ENCODE data around the gene PRX.
"Not testable (repeated sequence)": the region's sequence is repeated elsewhere in the genome, so short reads cannot be mapped to it uniquely, and the experiment has no call there.

PRX gene, protein sequence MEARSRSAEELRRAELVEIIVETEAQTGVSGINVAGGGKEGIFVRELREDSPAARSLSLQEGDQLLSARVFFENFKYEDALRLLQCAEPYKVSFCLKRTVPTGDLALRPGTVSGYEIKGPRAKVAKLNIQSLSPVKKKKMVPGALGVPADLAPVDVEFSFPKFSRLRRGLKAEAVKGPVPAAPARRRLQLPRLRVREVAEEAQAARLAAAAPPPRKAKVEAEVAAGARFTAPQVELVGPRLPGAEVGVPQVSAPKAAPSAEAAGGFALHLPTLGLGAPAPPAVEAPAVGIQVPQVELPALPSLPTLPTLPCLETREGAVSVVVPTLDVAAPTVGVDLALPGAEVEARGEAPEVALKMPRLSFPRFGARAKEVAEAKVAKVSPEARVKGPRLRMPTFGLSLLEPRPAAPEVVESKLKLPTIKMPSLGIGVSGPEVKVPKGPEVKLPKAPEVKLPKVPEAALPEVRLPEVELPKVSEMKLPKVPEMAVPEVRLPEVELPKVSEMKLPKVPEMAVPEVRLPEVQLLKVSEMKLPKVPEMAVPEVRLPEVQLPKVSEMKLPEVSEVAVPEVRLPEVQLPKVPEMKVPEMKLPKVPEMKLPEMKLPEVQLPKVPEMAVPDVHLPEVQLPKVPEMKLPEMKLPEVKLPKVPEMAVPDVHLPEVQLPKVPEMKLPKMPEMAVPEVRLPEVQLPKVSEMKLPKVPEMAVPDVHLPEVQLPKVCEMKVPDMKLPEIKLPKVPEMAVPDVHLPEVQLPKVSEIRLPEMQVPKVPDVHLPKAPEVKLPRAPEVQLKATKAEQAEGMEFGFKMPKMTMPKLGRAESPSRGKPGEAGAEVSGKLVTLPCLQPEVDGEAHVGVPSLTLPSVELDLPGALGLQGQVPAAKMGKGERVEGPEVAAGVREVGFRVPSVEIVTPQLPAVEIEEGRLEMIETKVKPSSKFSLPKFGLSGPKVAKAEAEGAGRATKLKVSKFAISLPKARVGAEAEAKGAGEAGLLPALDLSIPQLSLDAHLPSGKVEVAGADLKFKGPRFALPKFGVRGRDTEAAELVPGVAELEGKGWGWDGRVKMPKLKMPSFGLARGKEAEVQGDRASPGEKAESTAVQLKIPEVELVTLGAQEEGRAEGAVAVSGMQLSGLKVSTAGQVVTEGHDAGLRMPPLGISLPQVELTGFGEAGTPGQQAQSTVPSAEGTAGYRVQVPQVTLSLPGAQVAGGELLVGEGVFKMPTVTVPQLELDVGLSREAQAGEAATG (N-terminal part only)

DNA sequence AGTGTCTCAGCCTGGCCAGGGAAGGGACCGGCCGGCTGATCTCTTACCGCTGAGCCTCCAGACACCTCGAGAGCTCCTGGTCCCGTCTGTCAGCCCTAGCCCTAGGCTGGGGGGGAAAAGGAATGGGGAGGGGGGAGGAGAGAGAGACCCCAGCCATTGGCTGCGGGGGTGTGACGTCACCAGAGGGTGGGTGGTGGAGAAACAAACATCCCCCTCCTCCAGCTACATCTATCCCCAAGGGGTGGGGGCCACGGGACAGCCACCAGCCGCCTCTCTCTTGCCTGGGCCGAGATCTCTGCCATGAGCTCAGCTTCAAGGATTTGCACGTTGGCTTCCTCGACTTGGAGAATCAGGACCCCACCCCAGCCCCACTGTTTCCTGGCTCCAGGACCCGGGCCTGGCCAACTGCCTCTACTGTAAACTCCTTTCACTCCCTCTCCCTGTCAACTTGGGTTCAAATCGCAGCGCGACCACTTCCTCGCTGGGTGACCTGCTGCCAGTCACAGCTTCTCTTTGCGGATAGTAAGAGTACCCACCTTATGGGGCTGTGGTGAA, at the start of gene PRX:
PRX (minus strand) TSS at position 88 of the 555 bp plus-strand sequence. CDS start 5,446 bp downstream, outside the sequence.
- no peak for DNase-seq

DNA sequence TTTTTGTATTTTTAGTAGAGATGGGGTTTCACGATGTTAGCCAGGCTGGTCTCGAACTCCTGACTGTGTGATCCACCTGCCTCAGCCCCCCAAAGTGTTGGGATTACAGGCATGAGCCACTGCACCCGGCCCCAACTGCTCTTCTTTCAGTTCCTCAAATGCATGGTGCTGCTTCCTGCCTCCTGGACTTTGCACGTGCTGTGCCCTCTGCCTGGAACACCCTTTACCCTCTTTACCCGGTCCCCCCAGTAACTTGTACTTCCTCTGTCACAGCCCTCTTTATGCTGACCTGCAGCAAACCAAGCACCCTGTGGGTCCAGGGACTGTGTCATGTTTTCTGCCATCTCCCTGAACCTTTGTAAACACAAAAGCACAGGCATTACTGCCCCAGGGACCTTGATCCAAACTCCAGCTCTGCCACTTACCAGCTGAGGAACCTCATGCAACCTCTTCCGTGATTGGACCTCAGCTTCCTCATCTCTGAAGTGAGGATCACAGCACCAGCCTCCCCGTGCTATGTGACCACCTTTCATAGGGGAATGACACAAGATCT, 48.6 kb upstream of the PRX start:
- no peak for DNase-seq

GRCh38 chr19:40460185-40460584, 47.0 kb upstream of the PRX start:
- no peak for DNase-seq

- no peak for DNase-seq
Measured at GRCh38 chr19:40458597-40458974, 45.4 kb upstream of the PRX start.

- DNase-seq: no peak
Measured at GRCh38 chr19:40457953-40458596, 44.9 kb upstream of the PRX start.

DNA sequence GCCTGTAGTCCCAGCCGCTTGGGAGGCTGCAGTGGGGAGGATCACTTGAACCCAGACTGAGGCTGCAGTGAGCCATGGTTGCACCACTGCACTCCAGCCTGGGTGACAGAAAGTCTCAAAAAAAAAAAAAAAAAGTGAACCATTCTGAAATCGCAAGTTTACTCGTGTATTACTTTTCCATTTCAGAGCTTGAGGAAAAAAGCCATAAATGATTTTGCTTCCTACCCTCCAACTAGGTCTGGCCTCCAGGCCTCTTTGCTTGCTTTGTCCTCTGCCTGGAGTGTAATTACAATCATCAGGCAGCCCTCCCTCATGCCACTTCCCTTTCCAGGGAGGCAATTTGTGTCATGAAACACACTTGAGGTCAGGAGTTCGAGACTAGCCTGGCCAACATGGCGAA, 43.9 kb upstream of the PRX start:
- no peak for DNase-seq

- DNase-seq: not testable (repeated sequence)
Measured at GRCh38 chr19:40453943-40454342, 40.8 kb upstream of the PRX start.

DNA sequence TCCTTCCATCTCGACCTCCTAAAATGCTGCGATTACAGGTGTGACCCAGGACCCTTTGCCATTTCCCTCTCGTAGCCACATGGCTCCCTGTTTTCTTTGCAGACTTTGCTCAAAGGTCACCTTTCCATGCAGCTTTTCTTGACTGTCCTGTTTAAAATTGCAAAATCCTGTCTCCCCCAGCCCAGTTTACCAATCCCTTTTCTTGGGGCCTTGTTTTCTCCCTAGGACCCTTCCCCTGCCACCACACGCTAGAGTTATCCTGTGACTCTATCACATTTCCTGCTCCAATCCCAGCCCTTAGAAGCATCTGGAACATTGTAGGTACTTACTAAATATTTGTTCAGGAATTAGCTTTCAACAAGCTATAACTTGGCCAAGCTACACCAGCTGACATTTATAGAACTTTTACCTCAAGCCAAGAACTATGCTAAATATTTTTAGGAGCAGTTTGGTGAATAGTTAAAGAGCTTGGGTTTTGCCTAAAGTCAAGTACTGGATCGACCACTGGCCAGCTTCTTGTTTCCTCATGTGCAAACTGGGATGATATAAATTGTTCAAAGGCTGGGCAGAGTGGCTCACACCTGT, 40.1 kb upstream of the PRX start:
- no peak for DNase-seq

GRCh38 chr19:40452016-40452415, 38.8 kb upstream of the PRX start:
- DNase-seq: no peak

DNA sequence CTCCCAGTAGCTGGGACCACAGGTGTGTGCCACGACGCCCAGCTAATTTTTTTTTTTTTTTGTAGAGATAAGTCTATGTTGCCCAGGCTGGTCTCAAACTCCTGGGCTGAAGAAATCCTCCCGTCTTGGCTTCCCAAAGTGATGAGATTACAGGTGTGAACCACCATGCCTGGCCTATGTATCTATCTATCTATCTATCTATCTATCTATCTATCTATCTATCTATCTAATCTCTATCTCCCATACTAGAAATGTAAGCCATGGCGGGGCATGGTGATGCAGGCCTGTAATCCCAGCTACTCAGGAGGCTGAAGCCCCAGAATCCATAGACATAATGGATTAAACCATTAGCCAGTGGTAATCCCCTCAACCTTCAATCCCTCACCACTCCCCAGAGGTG, 37.5 kb upstream of the PRX start:
- no peak for DNase-seq

DNA sequence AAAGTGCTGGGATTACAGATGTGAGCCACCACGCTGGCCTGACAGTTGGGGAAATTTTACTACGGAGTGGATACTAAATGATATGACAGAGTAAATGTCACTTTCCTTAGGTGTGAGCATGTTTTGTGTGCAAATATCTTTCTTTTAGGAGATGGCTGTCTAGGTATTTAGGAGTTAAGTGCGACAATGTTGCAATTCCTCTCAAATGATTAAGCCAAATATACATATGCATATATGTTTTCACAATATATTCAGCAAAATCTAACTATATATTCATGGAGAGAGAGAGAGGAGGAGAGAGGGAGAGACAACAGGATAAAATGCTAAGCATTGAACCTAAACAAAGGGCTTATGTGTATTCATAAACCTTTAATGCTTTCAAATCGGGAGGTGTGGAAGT, 36.3 kb upstream of the PRX start:
- no peak for DNase-seq

- DNase-seq: no peak
Measured at GRCh38 chr19:40446263-40446784, 33.1 kb upstream of the PRX start.

- no peak for DNase-seq
Measured at GRCh38 chr19:40445780-40446262, 32.6 kb upstream of the PRX start.

DNA sequence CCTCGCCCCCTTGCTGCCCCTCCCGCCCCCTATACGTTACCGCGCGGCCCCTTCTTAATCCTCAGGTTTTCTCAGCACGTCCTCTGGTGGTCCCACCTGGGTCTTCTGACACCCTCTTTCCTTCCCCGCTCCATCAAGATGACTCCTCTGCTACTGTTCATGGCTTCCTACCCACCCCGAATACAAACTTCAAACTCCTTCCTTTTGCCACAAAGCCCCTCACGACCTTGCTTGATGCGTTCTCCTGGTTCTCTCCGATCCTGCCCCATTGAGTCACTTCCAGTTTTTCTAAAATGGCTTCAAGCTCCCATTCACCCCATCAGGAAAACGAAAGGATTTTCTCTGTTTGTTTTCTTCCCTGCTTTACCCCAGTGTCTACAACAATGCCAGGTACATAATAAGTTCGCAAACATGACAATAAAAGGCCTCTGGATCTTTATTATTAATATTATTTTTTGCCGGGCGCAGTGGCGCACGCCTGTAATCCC, 31.7 kb upstream of the PRX start:
- no peak for DNase-seq

GRCh38 chr19:40444000-40444824, 31.0 kb upstream of the PRX start, which contains the start of gene SERTAD3:
TSS of gene SERTAD3 (minus strand) at chr19:40444335. CDS start at chr19:40442080, 2,255 bp downstream.
- peak; percentile 99 for DNase-seq

DNA sequence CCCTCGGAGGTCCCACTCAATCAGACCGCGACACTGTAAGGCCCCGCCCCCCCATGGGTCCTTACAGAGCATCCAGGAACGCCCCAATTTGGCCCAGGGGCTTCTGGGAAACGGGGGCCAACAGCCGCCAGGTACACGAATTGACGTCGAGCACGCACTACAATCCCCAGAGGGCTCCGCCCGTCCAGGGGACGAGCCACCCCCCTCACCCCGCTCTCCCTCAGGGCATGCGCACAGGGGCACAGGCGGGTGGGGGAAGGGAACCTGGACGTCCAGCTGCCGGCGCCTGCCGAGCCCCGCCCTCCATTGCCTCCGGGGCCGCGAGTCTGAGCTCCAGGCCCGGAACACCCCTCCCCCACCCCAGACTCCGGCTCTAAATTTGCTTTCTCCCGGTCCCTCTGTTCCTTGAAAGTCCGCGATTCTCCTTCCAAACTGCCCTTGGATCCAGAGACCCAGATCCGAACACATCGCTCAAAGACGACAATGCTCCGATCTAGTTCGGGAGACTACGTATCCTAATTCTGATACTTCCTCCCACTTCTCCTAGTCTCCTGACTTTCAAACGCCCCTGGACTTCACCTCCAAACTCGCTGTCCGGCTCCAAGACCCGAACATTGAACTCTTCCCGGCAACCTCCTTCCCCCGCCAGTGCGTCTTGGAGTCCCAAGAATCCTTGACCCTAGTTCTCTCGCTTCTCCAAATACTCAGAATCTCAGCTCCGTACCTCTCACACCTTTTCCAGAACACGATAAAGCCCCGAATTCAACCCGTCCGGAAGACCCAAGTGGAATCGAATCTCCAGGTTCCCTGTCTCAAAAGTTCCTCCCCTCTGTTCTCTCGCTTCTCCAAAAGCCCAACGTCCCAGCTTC, 30.2 kb upstream of the PRX start:
- DNase-seq: peak; percentile 99

DNA sequence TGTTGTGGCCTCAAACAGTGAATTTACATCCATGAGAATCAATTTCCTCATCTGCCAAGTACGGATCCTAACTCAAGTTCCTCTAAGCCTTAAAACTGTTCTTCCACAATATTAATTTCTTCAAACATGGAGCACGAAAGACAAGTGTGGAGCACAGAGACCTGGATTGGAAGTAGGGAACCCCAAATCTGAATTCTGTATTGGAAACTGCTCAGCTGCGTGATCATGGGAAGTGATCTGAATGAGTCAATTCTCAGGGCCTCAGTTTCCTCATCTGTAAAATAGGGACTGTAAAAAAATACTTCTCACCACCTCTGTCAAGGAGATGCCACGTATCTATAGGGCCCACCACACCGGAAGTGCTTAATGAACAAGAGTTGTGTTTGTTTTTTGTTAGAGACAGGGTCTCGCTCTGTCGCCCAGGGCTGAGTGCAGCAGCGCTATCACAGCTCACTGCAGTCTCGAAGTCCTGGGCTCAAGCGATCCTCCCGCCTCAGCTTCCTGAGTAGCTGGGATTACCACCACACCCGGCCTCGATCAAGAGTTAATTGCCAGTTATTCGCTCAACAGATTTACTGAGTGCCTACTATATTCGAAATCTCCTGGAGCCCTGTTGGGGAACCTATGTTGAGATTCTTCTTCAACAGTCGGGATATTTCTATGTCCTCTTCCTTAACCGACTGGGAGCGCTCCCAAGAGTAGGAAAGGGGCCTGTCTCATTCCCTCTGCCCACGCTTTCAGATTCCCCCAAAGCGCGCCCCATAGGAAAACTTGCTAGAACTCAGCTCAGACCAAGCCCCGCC, 29.4 kb upstream of the PRX start:
- no peak for DNase-seq

- DNase-seq: no peak
Measured at GRCh38 chr19:40441719-40442253, 28.6 kb upstream of the PRX start.

Data from activated CD8-positive, alpha-beta memory T cell treated with anti-CD3 and anti-CD28 coated beads for 24 hours (primary cell).